Natural killer cell (primary cell): ENCODE results near the gene GPATCH2. TPM values are rescaled to one million over a fixed set of nuclear protein-coding genes. Genes with fewer than 3 reads are reported as not detected.

Experiments
- ATAC-seq, 3 donors: fragments of 150-1000 bp in 2 of 3; fragments of 200-7000 bp in 1 of 3; cut with Tn5 transposase; 1 replicate in 1 of 3; 2 replicates in 2 of 3; pipeline ENCODE4 v1.10.0; 2021; ENCODE audit warnings: mild to moderate bottlenecking in 2 of 3, moderate library complexity in 2 of 3
- DNase-seq, 2 donors: peaks; one replicate each; pipeline versions ENCODE4 v3.0.0 to v3.0.0-alpha.2; 2013 to 2021; ENCODE audit warnings: mixed read lengths in 1 of 2
- H3K27ac ChIP-seq: one replicate; pipeline ENCODE4 v1.5.1; 2013; ENCODE audit warnings: mild to moderate bottlenecking, low read length
- H3K27me3 ChIP-seq: one replicate; pipeline ENCODE4 v1.6.1; 2013; ENCODE audit warnings: low read length; ENCODE audit not compliant: control insufficient read depth, insufficient read depth
- H3K36me3 ChIP-seq: one replicate; pipeline ENCODE4 v1.6.1; 2013; ENCODE audit warnings: low read length; ENCODE audit not compliant: control insufficient read depth, insufficient read depth
- H3K4me1 ChIP-seq: one replicate; pipeline ENCODE4 v1.6.1; 2013; ENCODE audit warnings: low read length; ENCODE audit not compliant: control insufficient read depth, insufficient read depth
- H3K4me3 ChIP-seq: one replicate; pipeline ENCODE4 v1.5.1; 2013; ENCODE audit warnings: low read length
- H3K9me3 ChIP-seq: one replicate; pipeline ENCODE4 v1.6.1; 2013; ENCODE audit warnings: low read length; ENCODE audit not compliant: control insufficient read depth, insufficient read depth
- H3K27ac Mint-ChIP-seq, 2 donors: one replicate each; pipeline ENCODE4 v1.8.0; 2022; ENCODE audit warnings: mild to moderate bottlenecking in 2 of 2, mixed read lengths in 2 of 2, moderate library complexity in 1 of 2
- H3K27me3 Mint-ChIP-seq, 2 donors: one replicate each; pipeline ENCODE4 v1.8.0; 2022; ENCODE audit warnings: low read depth in 2 of 2, mixed read lengths in 2 of 2
- H3K36me3 Mint-ChIP-seq: one replicate; pipeline ENCODE4 v1.8.0; 2022; ENCODE audit warnings: mixed read lengths
- H3K4me1 Mint-ChIP-seq, 2 donors: one replicate each; pipeline ENCODE4 v1.8.0; 2022; ENCODE audit warnings: mixed read lengths in 2 of 2
- H3K4me3 Mint-ChIP-seq: one replicate; pipeline ENCODE4 v1.8.0; 2022; ENCODE audit warnings: mild to moderate bottlenecking, moderate library complexity, mixed read lengths
- H3K9me3 Mint-ChIP-seq, 2 donors: one replicate each; pipeline ENCODE4 v1.8.0; 2022; ENCODE audit warnings: mixed read lengths in 2 of 2
- WGBS: methylation state at CpG from one replicate; pipeline ENCODE4 v1.1.7; 2013; ENCODE audit warnings: missing lambda C conversion rate; ENCODE audit not compliant: insufficient coverage; 5-methylcytosine and 5-hydroxymethylcytosine counted together
- intact Hi-C: fragments of 100-400 bp; cut with micrococcal nuclease; formaldehyde crosslinking; loops from one replicate; pipeline ENCODE4 v1.14.2; 2022
- total RNA-seq, 4 donors: library from RNA; stranded (reverse); fragments of 120-200 nt in 1 of 4; gene quantifications; one replicate each; pipeline versions ENCODE4 v1.2.3 to v1.2.4, GENCODE V29; 2013 to 2022
- TF ChIP-seq, protein P1 (sequence below): fragments of 200-600 bp; IDR thresholded peaks from one replicate; pipeline ENCODE4 v1.8.0; 2022; ENCODE audit warnings: antibody characterized with exemption

The GPATCH2 gene
- total RNA-seq = 10 to 100 TPM; 10.4 to 15.4 (median 11.7) TPM
- total RNA-seq (2013) = 24.6 TPM

DNA sequence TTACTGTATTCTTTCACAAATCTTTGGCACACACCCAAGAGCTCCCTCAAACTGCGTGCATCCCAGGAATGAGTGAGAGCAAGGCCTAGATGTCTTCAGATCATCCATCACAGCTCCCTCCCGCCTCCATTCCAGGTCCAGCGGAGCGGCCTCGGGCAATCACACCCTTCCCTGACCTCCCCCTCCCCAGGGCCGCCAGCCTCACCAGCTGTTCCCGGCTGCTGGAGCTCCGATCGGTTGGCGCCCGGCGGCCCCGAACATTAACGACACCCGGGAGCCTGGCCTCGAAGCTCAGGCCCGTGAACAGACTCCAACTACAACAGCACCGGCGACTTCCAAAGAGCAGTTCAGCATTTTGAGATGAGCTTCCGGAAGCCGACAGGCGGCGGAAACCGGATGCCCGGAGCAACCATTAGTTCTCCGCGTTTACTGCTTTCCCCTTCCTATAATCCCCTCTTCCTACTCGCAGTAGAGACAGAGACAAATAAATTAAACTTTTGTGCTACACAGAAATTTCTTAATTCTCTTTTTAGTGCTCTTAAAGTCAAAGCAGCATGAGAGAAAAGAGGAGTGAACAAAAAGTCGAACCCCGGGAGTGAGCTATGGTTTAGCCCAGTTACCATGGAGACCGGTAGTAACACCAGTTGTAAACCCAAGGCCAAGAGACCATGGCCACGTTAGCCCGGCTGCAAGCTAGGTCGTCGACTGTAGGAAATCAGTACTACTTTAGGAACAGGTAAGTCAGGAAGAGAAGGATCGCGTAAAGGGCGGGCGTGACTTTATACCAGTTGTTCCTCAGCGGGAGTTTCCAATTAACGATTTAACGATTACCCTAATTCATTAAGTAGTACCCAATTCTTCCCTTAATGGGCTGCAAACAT is at the start of gene GPATCH2, which contains the start of gene SPATA17:
Gene GPATCH2, minus strand, starts transcription at position 380 of the 881 bp plus-strand sequence. Its CDS starts 119 bp downstream, at position 261.
Gene SPATA17, plus strand, starts transcription at position 634 of the 881 bp plus-strand sequence. Its CDS starts 35 bp downstream, at position 669.
- peaks cover 0 to 3% of the 10 kb centered on the region in 2 donors for H3K27me3 Mint-ChIP-seq
- H3K27me3 ChIP-seq = no peaks in the 10 kb centered on the region
- peak within 1 kb of the TSS; percentile 96 to 99 for H3K27ac Mint-ChIP-seq
- TF ChIP-seq, protein P1, sequence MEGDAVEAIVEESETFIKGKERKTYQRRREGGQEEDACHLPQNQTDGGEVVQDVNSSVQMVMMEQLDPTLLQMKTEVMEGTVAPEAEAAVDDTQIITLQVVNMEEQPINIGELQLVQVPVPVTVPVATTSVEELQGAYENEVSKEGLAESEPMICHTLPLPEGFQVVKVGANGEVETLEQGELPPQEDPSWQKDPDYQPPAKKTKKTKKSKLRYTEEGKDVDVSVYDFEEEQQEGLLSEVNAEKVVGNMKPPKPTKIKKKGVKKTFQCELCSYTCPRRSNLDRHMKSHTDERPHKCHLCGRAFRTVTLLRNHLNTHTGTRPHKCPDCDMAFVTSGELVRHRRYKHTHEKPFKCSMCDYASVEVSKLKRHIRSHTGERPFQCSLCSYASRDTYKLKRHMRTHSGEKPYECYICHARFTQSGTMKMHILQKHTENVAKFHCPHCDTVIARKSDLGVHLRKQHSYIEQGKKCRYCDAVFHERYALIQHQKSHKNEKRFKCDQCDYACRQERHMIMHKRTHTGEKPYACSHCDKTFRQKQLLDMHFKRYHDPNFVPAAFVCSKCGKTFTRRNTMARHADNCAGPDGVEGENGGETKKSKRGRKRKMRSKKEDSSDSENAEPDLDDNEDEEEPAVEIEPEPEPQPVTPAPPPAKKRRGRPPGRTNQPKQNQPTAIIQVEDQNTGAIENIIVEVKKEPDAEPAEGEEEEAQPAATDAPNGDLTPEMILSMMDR = peak; percentile 31
- peak within 1 kb of the TSS; percentile 46 for H3K4me3 ChIP-seq
- under 1% methylated on average over 42 of the region's 42 CpGs for WGBS
- H3K4me1 ChIP-seq = peaks cover 6% of the 10 kb centered on the region
- no peaks in the 10 kb centered on the region for H3K9me3 Mint-ChIP-seq
- H3K27ac ChIP-seq = peak within 1 kb of the TSS; percentile 89
- H3K36me3 Mint-ChIP-seq = no peaks in the 10 kb centered on the region
- peak within 1 kb of the TSS; percentile 97 for H3K4me3 Mint-ChIP-seq
- no peaks in the 10 kb centered on the region for H3K36me3 ChIP-seq
- peaks cover 38 to 39% of the 10 kb centered on the region in 2 donors for H3K4me1 Mint-ChIP-seq
- ATAC-seq (peak; percentile 89 to 92 (median 90)), DNase-seq (peak; percentile 68 to 95)
- H3K9me3 ChIP-seq = no peaks in the 10 kb centered on the region
- intact Hi-C loops = no loop called here

DNA sequence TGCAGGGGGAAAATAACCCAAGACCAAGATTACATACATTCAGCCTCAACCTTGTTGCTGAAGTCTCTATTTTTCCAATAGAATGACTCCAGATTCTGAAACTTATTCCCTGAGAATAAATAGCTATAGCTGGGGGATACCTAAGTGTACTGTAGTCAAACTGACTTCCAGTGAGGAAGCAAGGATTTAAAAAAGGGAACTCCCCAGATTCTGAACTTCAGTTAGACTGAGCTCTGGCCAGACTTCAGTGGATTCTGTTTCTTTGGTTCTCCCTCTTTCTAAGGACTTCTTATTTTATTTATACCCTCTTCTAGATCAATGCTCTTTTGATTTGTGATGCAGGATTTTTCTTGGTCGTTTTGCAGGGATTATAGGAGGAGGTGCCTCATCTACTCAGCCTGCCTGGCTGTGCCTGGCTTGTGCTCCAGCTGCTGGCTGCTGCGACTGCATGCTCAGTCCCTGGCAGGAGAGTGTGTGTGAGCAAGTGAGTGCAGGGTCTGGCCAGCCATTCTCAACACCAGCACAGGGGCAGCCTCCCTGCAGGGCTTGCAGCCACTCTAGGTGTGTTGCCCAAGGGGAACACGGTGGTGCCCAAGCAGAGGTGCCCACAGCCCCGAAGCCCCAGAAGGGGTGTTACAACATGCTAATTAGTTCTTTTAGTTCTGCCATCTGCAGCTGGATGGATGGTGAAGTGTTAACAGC is 43.3 kb upstream of the GPATCH2 start:
- Histone ChIP-seq H3K9me3 (no peaks in the 10 kb centered on the region), H3K36me3 (no peaks in the 10 kb centered on the region), H3K4me1 (no peaks in the 10 kb centered on the region), H3K4me3 (no peak overlapping the region), H3K27ac (no peak overlapping the region), H3K27me3 (no peaks in the 10 kb centered on the region)
- WGBS = 68% methylated on average over 4 of the region's 4 CpGs
- TF ChIP-seq, protein P1 = no peak
- H3K36me3 Mint-ChIP-seq = no peaks in the 10 kb centered on the region
- H3K4me1 Mint-ChIP-seq = no peaks in the 10 kb centered on the region
- ATAC-seq (no peak), DNase-seq (no peak)
- H3K9me3 Mint-ChIP-seq = peaks cover 0 to 5% of the 10 kb centered on the region in 2 donors
- no peak overlapping the region for H3K4me3 Mint-ChIP-seq
- no peak overlapping the region for H3K27ac Mint-ChIP-seq
- intact Hi-C loops = no loop called here
- no peaks in the 10 kb centered on the region for H3K27me3 Mint-ChIP-seq

DNA sequence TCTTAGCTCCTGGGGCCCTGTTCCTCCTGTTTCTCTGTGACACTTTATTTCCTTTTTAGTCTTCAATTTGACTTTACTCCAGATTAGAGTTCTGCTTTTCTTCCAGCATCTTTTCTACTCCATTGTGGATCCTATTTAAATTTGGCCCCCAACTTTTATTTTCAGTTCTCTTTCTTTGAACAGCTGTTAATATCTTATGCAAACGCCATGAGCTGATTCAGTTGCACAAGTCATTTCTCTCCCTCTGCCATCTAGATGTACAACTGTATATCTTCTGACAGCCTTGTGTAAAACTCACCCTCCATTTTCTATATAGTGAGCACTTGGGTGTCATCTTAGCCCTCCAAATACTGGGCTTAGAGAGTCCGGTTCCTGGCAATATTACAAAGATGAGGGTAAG is 42.5 kb upstream of the GPATCH2 start:
- H3K27me3 ChIP-seq = no peaks in the 10 kb centered on the region
- no peak for ATAC-seq
- 59% methylated on average over 1 of the region's 2 CpGs for WGBS
- Mint-ChIP-seq H3K4me1 (no peaks in the 10 kb centered on the region), H3K36me3 (no peaks in the 10 kb centered on the region), H3K27ac (no peak overlapping the region), H3K4me3 (no peak overlapping the region), H3K27me3 (no peaks in the 10 kb centered on the region), H3K9me3 (peaks cover 0 to 5% of the 10 kb centered on the region in 2 donors)
- H3K4me3 ChIP-seq = no peak overlapping the region
- H3K9me3 ChIP-seq = no peaks in the 10 kb centered on the region
- no peak overlapping the region for H3K27ac ChIP-seq
- DNase-seq = no peak
- TF ChIP-seq, protein P1 = no peak
- no peaks in the 10 kb centered on the region for H3K4me1 ChIP-seq
- H3K36me3 ChIP-seq = no peaks in the 10 kb centered on the region
- intact Hi-C loops = no loop called here
